ENCODE results near the gene UTP18.

GRCh38 chr17:51214920-51215319, 45.4 kb upstream of the UTP18 start:
- TF ChIP-seq, protein P1, sequence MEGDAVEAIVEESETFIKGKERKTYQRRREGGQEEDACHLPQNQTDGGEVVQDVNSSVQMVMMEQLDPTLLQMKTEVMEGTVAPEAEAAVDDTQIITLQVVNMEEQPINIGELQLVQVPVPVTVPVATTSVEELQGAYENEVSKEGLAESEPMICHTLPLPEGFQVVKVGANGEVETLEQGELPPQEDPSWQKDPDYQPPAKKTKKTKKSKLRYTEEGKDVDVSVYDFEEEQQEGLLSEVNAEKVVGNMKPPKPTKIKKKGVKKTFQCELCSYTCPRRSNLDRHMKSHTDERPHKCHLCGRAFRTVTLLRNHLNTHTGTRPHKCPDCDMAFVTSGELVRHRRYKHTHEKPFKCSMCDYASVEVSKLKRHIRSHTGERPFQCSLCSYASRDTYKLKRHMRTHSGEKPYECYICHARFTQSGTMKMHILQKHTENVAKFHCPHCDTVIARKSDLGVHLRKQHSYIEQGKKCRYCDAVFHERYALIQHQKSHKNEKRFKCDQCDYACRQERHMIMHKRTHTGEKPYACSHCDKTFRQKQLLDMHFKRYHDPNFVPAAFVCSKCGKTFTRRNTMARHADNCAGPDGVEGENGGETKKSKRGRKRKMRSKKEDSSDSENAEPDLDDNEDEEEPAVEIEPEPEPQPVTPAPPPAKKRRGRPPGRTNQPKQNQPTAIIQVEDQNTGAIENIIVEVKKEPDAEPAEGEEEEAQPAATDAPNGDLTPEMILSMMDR (IDR thresholded peaks at IDR 0.05): no peak
- TF ChIP-seq POLR2AphosphoS5 (IDR thresholded peaks at IDR 0.05): no peak
- no peak for TF ChIP-seq POLR2A (IDR thresholded peaks at IDR 0.05)
- no peak for TF ChIP-seq EP300 (IDR thresholded peaks at IDR 0.05)
